Hematopoietic multipotent progenitor cell treated with erythropoietin and hydrocortisone succinate and interleukin-3 and kit ligand, for 4 days (in vitro differentiated cells): ENCODE results near the gene DTNBP1.

Experiments used
- DNase-seq: peaks from one replicate; pipeline ENCODE4 v3.0.0-alpha.2; 2015

The DTNBP1 gene

DNA sequence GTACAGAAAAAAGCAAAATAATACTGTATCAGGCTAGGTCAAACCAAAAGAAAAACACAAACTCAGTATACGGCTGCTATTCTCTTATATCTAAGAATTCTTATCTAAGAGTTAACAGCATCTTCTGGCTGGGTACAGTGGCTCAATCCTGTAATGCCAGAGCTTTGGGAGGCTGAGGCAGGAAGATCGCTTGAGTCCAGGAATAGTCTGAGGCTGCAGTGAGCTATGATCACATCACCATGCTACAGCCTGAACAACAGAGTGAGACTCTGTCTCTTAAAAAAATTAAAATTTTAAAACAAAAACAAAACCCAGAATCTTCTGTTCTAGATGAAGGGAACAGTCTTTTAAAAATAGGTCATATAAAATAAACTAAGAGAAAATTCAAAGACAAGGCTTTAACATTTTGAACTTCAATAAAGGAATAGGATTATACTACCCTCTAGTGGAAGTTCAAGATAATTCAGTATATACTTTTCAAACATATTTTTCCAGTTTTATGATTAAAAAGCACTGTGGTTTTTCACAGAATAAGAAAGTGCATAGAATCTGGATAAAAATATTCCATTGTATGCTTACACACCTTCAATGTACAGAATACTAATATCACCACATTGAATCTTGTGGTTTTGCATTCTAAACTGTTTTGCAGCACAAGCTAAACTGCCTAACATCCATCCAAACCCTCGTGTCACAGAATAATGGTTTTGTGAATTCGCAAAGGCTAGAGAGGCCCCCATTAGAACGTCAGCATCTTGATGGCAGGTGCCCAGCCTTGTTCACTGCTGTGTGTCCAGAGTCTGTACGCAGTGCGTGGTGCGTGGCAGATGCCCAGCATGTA is 39.3 kb downstream of the DTNBP1 start:
- DNase-seq, result peak; percentile 72

DNA sequence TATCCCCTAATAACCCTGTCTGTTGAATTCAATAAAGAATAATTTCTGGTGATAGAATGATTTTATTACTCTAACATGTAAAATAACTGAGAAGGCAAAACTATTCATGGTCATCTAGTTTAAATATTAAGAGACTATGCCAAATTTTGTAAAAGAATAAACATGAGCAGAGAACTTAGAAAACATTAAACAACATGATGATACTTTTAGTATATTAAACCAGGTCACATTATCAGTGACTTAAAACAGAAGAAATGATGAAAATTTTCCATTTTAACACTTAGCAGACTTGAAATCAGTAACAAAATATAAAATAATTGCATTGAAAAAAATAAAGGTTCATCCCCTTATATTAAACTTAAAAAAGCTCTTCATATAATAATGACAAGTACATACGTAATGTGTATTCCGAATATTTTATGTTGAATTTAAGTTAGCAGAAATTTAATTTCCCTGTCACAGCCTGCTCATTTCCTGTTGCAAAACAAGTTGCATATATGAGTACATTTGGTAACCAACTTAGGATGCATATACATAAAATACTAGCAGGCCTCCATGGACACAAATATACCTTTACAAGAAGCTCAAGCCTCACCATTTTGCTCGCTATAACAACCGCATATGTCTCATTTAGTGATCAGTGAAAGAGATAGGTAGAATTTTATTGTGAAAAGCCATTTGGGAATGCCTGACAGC is 40.6 kb downstream of the DTNBP1 start:
- DNase-seq, result peak; percentile 43

DNA sequence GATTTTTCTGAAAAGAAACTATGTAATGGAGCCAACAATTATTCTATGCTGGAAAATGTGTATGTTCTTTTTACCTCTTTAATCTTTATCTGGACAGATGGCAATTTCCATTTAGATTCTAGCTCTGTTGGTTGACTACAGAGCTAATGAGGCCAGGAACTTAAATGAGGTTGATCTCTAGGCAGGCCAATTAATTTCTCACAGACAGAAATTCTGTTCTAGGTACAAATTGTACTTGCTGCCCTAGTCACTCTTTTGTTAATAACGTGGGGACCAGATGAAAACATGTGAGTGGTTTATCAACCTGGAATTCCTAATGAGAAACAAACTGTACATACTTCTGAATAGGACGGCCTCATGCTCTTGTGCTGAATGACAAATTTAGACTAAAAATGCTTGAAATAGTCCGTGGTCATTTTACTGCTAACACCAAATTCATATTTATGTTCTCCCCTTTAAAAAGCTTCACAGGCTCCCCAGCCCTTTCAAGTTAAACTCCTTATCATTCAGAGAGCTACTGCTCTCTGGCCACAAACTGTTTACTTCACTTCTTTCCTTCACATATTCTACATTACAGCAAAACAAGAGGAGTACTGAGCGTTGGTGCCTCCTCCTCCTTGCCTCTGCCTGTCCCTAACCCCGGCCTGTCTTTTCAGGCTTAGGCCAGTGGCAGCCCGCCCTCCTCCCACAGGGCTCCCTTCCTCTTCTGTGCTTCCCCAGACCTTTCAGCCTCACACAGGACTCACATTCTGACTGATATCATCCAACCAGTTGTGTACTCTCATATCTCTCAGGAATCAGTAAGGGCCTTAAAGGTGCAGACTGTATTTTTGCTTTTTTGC is 41.4 kb downstream of the DTNBP1 start:
- DNase-seq, result peak; percentile 90

DNA sequence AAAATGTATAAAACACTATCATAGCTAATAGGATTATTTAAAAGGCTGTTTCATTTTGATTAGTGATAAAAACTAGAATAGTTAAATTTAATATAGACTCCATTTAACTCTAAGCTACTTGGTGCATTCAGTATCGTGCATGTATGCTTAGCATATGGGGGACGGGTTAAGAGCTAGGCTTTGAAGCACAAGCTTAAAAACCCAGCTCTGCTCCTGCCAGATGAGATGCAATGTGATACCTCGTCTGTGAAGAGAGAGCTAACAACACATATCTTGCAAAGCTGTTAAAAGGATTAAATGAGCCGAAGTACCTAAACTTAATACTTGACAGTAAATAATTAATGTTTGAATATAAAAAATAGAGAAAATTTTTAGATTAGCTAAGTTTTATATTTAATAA is 42.2 kb downstream of the DTNBP1 start:
- DNase-seq, result peak; percentile 16

DNA sequence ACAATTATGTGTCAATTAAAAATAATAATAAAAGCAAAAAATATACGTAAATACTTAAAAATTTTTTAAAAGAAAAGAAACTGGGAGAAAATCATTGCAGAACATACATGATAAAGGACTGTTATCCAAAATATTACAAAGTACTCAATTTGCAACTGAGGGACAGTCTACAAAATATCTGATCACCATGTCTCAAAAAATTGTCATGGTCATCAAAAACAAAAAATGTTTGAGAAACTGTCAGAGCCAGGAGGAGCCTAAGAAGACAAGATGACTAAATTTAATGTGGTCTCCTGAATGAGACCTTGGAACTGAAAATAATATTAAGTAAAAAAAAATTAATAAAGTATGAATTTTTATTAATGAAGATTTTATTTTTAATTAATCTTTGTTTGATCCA is 43.5 kb downstream of the DTNBP1 start:
- DNase-seq, result no peak

DNA sequence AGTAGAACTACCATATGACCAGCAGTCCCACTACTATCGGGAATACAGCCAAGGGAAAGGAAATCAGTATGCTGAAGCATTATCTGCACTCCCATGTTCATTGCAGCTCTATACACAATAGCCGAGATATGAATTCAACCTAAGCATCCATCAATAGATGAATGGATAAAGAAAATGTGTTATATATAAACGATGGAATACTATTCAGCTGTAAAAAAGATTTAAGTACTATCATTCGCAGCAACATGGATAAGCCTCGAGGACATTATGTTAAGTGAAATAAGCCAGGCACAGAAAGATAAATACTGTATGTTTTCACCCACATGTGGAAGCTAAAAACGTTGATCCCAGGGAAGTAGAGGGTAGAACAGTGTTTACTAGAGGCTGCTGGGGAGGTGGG is 44.1 kb downstream of the DTNBP1 start:
- no peak for DNase-seq

DNA sequence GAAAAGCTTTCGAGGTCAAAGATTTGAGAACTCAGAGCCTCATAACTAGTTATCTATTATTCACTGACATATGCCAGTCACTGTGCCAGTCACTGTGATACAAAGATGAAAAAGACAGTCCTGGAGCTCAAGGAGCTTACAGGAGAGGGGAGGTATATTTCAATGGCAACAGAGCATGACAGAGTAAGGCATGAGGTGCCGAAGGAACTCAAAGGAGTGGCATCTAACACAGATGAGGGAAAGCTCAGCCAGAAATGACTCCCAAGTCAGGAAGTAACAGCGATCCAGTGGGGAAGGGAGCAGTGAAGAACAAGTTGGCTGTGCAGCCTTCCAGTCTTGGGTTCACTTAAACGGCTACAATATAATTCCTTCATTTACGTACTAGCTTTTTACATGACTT is 46.6 kb downstream of the DTNBP1 start:
- DNase-seq, result no peak

DNA sequence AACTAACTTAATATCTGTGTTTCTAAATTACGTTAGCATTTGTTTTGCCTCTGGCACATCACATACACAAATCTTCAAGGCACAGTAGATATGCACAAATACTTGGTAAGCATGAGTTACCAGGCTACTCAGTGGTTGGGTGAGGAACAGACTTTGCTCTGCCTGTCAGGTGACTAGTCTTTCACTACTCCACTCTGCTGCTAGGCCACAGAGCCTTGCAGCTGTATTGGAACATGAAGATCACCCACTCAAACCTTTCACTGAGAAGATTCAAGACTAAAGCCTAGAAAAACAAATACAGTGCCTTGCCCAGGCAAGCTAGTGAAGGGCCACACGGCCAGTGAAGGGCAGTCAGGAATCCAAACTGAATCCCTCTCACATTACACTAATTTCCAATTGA is 47.0 kb downstream of the DTNBP1 start:
- peak; percentile 11 for DNase-seq

DNA sequence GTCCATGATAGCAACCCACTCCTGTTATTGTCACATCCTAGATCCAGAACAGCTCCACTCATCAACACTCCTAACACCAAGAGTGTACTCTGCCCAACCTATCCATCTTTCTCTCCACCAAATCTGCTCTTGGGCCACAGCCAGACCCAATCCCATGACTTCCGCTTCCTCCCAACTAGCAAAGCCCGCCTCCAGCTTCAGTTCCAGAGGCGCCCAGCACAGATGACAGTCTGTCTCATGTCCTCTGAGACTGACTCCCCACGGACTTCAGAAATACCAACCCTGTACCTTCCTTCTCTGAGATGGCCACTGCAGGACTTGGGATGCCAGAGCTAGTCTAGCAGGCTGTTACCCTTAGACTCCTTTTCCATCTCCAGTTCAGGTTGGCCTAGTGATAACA is 48.6 kb downstream of the DTNBP1 start:
- DNase-seq, result no peak

DNA sequence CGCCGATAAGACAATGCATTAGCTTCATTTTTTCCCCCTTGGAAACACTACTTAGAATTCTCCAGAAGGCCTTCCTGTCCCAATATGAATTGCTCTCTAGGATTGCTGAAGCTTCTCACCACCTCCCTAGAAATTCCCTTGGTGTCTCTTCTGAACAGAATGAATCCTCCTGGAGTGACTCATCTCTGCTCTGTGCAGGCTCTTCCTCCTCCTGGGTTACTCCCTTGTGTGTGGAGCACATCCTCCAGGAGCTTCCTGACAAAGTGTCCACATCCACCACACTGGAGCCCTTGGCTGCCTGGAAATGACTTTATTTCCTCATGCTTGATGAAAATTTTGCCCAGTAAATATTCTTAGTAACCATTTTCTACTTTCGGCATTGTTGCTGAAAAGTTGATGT is 54.4 kb downstream of the DTNBP1 start:
- DNase-seq, result no peak

DNA sequence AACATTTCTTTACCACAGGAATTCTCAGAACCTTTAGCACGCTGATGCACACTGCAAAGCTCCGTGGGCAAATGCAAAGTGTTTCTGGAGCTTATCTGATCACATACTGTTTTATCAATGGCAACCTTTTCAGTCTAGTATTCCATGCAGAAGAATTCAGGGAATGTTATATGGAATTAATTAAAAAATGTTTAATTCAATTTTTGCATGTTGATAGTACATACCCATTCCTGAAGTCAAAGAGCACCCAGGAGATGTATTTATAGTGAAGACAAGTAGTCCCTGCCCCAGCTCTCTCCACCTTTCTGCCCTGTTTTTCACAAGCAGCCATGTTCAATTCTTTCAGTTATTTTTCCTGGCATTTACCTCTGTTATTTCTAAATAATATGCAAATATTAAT is 55.2 kb downstream of the DTNBP1 start:
- DNase-seq, result no peak

DNA sequence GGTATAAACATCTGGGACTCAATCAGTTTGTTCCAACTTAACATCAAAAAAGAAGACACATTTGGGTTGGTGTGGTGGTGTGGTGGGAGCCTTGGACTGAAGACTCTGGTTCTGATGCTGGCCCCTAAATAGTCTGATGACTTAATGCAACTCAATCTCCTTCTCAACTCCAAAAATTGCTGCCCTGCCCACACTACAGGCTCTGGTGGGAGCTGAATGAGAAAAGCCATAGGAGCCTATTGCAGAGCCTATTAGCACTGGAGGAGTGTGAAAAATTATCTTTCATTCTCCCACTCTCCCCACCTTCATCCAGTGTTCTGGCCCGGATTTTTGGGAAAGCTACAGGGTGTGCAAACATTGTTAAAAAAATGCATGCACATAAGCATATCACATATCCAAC is 56.5 kb downstream of the DTNBP1 start:
- DNase-seq, result no peak

DNA sequence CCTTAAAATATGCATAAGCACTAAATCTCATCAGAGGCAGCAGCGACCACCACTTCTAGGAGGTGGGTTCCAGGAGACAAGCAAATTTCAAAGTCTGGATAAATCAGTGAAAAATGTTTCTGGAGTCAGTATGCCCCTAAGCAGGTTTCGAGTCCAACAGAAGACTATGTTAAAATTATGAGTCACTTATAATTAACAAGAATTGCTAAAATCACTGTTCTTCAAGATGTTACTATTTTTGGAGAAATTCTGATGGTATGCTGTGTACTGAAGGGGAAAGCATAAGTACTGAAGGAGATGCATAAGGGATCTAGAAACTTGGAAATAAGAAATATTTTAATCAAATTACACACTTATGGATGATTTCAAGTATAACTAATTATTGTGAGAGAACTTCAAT is 58.0 kb downstream of the DTNBP1 start:
- DNase-seq, result no peak

DNA sequence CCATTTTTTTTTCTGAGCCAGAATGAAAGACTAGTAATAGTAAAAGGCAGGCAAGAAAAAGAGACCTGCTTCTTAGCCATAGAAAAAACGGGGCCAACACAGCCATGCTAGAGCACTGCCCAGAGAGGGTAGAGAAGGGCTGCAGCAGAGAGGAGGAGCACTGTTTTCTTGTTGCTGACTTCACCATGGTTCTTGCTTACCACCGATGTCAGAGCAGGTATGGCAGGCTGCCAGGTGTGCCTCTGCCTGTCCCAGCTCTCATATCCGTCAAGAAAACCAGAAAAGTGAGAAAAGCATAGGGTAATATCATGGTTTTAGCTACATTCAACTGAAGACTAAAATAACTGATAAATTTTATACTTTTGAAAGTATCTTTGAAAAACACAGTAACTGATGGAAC is 60.7 kb downstream of the DTNBP1 start:
- no peak for DNase-seq

DNA sequence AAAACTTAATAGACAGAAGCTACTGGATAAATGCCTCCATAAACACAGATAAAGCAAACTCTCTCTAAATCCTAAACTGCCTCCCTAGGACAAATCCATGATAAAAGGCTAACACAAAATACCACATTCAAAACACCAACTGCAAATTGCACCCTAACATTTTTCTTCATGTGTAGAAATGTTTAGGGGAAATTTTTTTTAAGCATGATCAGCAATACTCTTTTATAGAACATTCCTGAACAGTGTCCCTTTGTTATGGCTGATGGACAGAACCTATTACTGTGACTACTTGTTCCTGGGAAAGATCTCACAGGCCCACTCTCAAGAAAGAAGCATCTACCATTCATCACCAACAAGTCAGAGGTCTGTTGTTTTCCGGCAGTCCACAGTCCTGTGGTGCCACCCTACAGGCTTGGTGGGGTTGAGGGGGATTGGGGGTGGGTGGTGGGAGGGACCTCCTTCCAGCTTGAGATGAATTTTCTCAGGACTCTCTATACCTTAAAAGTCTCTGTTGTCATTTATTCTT is 64.5 kb downstream of the DTNBP1 start:
- DNase-seq, result no peak

DNA sequence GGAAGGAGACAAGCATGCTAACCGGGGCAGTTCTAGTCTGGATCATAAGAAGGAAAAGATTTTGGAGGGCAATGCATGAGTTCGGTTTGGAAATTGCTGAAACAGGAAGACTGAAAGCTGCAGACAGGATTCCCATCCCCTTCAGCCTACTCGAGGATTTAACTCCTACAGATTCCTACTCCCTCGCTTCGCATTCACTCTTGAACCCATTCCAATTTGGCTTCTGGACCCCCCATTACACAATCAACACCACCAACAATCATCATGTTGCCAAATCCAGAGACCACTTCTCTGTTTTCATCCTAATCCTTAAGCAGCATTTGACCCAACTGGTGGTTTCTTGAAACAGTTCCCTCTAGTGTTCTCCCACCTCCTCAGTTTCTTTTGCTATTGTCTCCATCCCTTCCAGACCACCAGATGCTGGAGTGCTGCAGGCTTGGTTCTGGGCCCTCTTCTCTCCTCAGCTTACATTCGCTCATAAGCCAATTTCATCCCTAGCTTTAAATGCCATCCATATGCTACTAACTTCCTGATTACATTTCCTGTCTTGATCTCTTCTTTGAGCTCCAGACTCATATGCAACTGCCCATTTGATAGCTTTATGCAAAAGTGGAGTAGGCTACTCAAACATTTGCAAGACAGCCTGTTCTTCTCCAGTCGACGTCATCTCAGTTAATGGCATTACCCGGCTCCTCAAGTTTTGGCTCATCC is 66.5 kb downstream of the DTNBP1 start:
- DNase-seq, result peak; percentile 43

DNA sequence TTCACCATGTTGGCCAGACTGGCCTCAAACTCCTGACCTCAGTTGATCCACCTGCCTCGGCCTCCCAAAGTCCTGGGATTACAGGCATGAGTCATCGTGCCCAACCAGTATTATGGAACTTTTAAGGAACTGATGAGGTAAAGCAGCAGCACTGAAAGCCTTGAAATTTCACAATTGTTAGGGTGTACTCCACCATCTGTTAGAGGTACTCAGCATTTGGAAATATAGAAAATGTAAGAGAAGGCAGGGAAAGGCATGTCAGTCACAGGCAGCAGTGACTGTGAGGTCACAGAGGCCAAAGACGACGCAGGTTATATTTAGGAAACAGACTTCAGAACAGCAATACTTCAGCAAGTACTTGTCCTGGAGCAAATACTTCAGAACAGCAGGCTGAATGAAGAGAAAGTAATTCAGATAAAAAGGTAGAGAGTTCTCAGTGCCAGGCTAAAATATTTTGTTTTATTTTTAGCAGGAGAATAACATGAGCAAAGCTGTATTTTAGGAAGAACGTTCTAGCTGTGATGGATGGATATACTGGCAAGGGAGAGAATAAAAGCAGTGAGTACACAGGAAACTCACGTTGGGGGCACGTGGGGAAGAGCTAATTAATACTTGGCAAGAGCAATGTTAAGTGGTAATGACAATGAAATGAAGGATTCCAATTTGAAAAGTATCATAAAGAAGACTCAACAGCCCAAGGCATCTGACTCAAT is 67.2 kb downstream of the DTNBP1 start:
- peak; percentile 25 for DNase-seq

DNA sequence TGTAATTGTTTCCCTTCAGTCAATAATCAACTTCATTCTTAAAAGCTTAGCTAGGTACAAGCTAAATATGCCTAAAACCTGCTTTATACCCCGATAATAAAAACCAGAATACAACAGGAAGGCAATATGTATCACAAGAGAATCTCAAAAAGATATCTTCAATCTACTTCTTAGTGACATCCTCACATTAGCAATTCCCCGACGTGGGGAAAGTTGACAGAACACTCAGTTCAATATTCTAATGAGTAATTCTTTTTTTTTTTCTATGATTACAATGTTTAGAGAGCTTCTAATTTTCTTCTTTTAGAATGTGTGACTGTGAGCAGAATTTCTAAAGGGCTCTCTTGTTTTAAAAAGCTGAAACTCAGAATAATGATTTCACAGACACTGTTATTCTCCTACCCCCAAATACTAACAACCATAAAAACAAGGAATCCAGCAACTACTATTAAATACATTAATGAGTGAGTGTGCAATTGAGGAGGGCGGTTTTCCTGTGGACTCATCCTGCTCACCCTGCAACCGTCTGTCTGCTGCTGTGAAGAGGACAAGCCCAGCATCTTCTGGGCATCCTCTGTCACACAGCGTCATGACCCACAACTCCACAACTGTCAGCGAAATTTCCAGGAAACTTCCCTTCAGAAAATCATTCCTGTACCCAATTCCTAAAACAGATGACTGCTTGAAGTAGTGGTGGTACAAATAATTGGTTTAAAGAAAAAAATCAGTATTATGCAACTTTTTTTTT is 68.1 kb downstream of the DTNBP1 start:
- no peak for DNase-seq

DNA sequence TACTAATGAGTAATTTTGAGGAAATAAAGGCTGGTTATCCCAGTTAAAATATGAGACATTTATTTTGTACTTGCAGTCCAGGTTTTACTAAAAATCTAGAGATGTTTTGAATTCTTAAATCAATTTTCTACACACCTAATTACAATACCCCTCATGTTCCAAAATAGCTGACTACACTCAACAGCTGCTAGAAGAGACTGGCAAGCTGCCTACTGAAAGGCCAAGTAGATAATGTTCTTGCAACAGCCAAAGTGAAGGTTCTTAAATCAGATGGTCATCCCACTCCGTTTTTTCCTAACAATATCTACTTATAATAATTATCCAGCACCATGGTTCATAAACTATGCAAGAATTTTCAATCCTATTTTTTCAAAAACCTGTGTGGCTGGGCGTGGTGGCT is 69.0 kb downstream of the DTNBP1 start:
- peak; percentile 29 for DNase-seq

DNA sequence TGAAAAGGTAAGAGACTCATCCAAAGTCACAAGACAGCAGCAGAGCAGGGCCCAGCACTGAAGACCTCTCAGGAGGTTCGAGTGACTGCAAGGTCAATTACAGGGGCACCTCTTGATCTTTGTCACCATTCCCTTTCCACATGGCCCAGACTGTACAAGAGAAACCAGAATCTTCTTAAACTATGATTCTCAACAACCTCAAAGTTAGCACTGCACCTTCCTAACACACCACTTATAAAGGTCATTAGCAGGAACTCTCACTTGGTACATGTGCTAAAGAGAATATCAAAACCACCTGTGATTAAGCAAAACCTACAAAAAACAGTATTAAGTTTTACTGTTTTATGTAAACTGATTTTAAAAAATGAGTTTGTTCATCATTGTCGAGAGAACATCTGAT is 70.2 kb downstream of the DTNBP1 start:
- no peak for DNase-seq

DNA sequence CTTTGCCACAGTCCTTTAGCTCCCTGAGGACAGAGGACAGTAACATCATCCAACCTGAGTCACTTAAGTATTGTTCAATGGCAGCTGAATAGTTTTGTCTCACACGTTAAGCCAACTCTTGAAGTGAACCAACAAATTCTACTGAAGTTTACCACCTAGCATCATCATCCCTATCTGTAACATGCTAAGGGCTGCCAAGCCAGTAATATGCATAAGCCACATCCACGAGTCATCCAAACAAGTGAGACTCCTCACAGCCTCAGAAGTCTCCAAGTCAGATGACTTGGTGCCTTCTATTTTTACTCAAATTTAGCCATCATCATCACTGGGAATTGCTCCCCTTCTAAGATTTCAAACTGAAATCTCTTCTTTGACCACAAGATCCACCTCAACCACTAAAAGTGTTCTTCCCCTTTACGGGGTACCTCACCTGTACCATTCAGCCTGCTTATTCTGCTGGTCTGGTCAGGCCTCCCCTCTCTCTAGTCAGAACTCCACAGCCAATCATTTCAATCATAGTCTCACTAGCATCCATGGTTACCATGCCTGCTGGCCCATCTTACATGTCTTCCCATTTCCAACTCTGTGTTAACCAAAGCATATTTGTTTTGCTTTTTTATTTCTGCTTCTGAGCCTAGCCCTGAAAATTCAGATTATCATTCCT is 73.7 kb downstream of the DTNBP1 start:
- no peak for DNase-seq
